Activated CD4-positive, alpha-beta T cell treated with anti-CD3 and anti-CD28 coated beads, Interleukin-2, amount 50 U/mL, for 1 hour (primary cell): ENCODE results near the gene PDGFB.

ENCODE experiments used
- DNase-seq: peaks from one replicate; pipeline ENCODE4 v3.0.0-alpha.2; 2020

Gene PDGFB

GRCh38 chr22:39238966-39239505 lies 5.7 kb downstream of the PDGFB start:
- DNase-seq = no peak

- DNase-seq = no peak
These were observed 6.2 kb downstream of the PDGFB start for GRCh38 chr22:39238561-39238960.

GRCh38 chr22:39238101-39238466 lies 6.7 kb downstream of the PDGFB start:
- DNase-seq = no peak

- no peak for DNase-seq
These were observed 7.3 kb downstream of the PDGFB start for GRCh38 chr22:39237318-39238100.

GRCh38 chr22:39236321-39237317 lies 8.2 kb downstream of the PDGFB start:
- DNase-seq = peak; percentile 23

- DNase-seq = no peak
These were observed 9.7 kb downstream of the PDGFB start for GRCh38 chr22:39234867-39235687.

- no peak for DNase-seq
These were observed 10.4 kb downstream of the PDGFB start for GRCh38 chr22:39234472-39234787.

GRCh38 chr22:39233710-39234471 lies 10.9 kb downstream of the PDGFB start:
- no peak for DNase-seq

GRCh38 chr22:39232806-39233709 lies 11.7 kb downstream of the PDGFB start:
- DNase-seq = no peak

- DNase-seq = no peak
These were observed 12.5 kb downstream of the PDGFB start for GRCh38 chr22:39232246-39232645.

GRCh38 chr22:39231197-39231950 lies 13.4 kb downstream of the PDGFB start:
- no peak for DNase-seq

- no peak for DNase-seq
These were observed 14.3 kb downstream of the PDGFB start for GRCh38 chr22:39230261-39231196.

GRCh38 chr22:39229688-39230260 lies 15.0 kb downstream of the PDGFB start:
- DNase-seq = no peak

- DNase-seq = no peak
These were observed 15.7 kb downstream of the PDGFB start for GRCh38 chr22:39229075-39229474.

GRCh38 chr22:39227542-39228272 lies 17.1 kb downstream of the PDGFB start:
- no peak for DNase-seq

GRCh38 chr22:39226353-39226752 lies 18.4 kb downstream of the PDGFB start:
- no peak for DNase-seq

GRCh38 chr22:39225591-39225990 lies 19.2 kb downstream of the PDGFB start:
- DNase-seq = no peak

GRCh38 chr22:39224550-39224949 lies 20.2 kb downstream of the PDGFB start:
- no peak for DNase-seq
